HG02610 (cell line): Measurements from ENCODE around the gene ZFPL1.

Source experiments
- ATAC-seq: cut with Tn5 transposase; IDR thresholded peaks from one replicate; pipeline ENCODE4 v1.9.1; 2021; ENCODE audit warnings: mild to moderate bottlenecking, moderate library complexity; ENCODE audit not compliant: unreplicated experiment

The ZFPL1 gene

DNA sequence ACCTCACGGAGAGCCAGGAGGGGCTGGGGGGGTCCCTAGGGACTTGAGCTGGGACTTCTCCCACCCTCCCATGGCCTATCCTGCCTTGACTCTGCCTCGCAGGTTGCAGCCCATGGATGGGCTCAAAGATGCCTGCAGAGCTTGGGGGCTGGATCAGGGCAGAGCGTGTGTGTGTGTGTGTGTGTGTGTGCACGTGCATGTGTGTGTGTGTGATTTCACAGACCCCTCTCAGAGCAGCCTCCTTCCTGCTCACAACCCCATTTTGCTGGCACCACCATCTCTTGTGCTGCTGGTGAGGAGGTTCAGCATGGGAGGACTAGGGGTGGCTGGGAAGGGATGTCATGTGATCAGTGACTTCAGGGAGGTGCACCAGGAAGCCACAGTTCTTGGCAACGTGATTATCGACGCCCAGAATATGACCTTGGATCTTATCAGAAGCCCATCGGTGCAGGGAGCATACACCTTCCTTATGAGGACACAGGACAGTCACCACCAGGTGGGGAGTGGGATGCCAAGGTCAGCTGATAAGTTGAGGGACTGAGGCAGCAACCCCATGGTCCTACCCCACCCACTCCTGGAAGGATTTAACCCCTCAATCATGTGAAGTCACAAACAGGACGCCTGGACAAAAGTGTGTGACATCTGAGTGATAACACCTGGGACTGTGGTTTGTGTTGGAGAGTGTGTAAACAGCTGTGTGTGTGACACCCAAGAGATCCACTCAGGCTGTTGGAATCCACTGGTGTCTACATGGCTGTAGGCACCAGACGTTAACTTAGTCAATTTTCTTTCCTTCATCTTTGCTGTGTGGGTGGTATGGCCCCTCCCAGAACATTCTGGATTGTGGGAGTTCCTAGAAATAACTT is 23.8 kb upstream of the ZFPL1 start:
- no peak for ATAC-seq

- ATAC-seq, result no peak
These were observed 23.1 kb upstream of the ZFPL1 start for GRCh38 chr11:65060913-65061408.

DNA sequence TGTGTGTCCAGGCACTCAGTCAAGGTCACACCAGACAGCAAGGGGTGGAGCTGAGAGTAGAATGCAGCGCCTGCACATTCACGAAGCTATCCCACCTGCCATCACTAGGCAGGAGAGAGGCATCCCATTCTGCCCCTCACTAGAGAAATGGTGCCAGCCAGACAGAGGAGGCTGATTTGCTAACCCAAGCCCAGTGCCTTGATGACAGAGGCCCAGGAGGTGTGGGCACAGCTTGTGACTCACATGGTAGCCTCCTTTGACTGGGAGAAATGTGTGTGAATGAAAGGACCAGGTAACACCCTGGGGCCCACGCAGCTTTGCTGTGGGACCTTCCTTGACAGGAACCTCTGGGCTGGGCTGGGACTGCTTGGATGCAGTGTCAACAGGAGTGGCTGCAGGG is 20.5 kb upstream of the ZFPL1 start:
- no peak for ATAC-seq

DNA sequence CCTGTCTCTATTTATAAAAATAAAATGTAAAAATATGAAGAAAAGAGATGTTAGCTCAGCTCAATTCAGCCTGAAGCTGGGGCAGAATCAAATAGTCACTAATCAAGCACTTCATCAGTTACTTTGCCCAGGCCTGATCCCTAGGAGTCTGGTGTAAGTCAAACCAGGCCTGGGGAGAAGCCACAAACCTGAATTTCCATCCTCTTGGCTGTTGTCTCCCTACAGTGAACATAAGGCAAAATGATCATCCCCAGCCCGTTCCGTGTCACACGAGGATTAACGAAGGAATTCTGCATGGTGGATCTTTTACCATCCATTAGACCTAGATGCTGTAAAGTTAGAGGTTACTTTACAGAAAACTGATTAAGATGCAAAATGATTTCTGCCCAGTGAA is 19.2 kb upstream of the ZFPL1 start:
- no peak for ATAC-seq

DNA sequence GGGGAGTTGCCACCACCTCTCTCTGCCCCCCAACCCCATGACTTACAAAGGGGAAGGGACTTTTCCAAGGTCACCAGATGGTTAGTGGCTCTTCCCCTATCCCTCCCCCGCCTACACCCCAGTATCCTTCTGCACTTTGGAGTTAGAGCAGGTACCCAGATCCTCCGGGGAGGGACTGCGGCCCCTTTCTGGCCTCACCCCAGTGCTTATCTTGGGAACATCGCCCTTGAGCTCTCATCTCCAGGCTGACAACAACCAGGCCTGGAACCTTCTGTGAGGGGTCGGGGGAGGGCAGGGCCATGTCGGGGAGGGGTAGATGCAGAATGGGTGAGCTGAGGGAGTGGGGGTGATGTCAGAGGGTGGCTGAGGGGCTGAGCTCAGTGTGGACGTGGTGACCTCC is 18.2 kb upstream of the ZFPL1 start:
- no peak for ATAC-seq

DNA sequence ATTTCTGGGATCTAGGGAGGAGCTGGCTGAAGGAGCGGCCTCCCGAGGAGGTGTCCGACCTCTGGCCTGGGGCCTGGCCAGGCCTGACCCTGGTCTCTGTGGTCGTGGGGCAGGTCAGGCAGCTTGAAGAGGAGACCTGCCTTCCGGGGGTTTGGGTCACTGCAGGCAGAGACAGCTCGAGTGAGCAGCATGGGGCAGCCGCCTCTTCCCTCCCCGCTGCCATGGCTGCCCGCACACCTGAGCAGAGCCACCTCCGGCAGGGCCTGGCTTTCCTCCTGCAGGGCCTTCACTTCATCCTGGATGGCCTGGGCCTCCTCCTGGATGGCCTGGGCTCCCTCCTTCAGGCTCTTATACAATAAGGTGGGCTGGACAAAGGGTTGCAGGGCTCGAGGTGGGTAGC is 17.7 kb upstream of the ZFPL1 start:
- ATAC-seq, result no peak

GRCh38 chr11:65066805-65067291 is 17.2 kb upstream of the ZFPL1 start:
- no peak for ATAC-seq

- ATAC-seq, result no peak
These were observed 16.6 kb upstream of the ZFPL1 start for GRCh38 chr11:65067446-65067845.

- ATAC-seq, result no peak
These were observed 14.8 kb upstream of the ZFPL1 start for GRCh38 chr11:65069217-65069616.

GRCh38 chr11:65071907-65072630 is 12.0 kb upstream of the ZFPL1 start:
- no peak for ATAC-seq

DNA sequence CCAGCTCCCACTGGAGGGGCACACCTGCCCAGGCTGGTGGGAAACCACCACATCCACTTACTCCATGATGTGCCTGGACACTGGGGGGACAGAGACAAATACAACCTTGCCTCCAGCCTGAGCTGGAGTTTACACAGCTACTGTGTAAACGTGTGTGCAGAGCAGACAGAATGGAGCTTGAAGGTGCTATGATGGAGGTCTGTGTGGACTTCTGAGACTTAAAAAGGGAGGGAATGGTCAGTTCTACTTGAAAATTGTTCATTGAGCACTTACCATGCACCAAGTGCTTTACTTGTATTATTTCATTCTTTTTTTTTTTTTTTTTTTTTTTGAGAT is 11.4 kb upstream of the ZFPL1 start:
- ATAC-seq, result no peak

DNA sequence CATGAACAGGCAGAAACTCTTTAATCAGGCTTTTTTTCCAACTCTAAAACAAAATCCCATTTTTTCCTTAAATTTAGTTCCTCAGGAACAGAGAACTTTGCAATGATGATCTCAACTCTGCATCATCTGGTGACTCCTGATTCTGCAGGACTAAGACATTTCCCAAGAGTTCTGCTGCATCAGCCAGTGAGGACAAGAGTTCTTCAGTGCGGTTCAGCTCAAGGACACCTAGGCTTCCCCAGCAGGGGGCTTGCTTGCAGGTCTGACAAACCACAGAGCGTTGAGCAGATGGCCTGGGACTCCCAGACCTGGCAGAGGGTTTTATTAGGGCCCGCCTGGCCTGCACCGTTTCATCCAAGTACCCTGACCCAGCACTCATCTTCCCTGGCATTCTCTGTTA is 6.6 kb upstream of the ZFPL1 start:
- no peak for ATAC-seq

DNA sequence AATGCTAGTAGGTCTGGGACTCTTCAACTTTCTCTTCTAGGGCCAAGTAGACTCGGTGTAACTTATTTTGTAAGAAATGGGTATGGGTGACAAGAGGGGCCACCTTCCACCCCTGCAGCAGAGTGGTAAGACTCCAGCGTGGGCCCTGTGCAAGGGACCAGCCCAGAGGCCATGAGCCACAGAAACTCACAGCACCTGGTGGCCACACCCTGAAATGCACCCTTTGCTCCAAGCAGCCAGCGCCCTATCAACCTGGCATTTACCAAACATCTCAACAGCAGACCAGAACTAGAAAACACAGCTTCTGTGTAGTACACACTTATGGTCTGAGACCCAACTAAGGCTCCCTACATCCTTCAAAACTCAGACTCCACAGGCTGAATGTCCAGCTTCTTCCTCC is 5.9 kb upstream of the ZFPL1 start:
- no peak for ATAC-seq

GRCh38 chr11:65078786-65079342 is 5.2 kb upstream of the ZFPL1 start:
- ATAC-seq, result no peak

GRCh38 chr11:65083134-65083833 is 738 bp upstream of the ZFPL1 start:
- ATAC-seq, result peak; percentile 9

- no peak for ATAC-seq
These were observed 765 bp downstream of the ZFPL1 start for GRCh38 chr11:65084598-65085375.

- no peak for ATAC-seq
These were observed 1.4 kb downstream of the ZFPL1 start for GRCh38 chr11:65085446-65085845.

DNA sequence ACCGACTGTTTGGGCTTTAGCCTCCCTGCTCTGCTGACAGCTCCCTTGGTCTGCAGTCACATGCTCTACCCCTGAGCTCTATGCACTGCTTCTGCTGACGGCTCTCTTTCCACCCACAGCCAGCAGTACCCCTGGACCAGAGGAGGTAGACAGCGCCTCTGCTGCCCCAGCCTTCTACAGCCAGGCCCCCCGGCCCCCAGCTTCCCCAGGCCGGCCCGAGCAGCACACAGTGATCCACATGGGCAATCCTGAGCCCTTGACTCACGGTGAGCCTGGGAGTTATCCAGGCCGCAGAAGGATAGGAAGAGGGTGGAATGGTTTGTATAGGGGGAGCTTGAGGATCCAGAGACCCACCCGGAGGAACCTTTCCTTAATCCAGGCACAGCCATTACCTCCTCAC is 2.8 kb downstream of the ZFPL1 start:
- ATAC-seq, result no peak

DNA sequence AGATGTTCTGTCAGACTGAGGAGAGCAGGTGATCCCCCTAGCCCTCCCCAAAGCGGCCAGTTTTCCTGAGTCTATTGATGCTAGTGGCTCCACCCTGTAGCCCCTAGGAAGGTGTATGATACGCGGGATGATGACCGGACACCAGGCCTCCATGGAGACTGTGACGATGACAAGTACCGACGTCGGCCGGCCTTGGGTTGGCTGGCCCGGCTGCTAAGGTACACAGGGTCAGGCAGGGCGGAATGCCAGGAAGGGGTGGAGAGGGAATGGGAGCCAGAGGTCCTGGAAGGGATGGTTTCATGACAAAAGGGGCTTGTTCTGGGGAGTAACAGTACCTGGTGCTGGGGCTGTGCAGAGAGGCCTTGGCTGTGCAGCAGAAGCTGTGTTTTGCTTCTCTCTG is 3.2 kb downstream of the ZFPL1 start:
- no peak for ATAC-seq

DNA sequence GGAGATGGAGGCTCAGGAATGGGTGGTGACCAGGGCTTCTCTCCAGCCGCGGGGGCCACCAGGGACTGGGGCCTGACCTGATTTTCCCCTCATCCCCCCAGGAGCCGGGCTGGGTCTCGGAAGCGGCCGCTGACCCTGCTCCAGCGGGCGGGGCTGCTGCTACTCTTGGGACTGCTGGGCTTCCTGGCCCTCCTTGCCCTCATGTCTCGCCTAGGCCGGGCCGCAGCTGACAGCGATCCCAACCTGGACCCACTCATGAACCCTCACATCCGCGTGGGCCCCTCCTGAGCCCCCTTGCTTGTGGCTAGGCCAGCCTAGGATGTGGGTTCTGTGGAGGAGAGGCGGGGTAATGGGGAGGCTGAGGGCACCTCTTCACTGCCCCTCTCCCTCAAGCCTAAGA is 3.8 kb downstream of the ZFPL1 start:
- ATAC-seq, result no peak
